ENCODE results near the gene UBXN7. TPM values are rescaled to one million over a fixed set of nuclear protein-coding genes. Genes with fewer than 3 reads are reported as not detected.
A peak's percentile ranks its signal among the peaks of the same experiment; 100 is the strongest.
"Not testable (repeated sequence)": the region's sequence is repeated elsewhere in the genome, so short reads cannot be mapped to it uniquely, and the experiment has no call there.

The UBXN7 gene
- total and polyA plus RNA-seq, 4 donors: 5.2 to 45.8 (median 25.3) TPM

DNA sequence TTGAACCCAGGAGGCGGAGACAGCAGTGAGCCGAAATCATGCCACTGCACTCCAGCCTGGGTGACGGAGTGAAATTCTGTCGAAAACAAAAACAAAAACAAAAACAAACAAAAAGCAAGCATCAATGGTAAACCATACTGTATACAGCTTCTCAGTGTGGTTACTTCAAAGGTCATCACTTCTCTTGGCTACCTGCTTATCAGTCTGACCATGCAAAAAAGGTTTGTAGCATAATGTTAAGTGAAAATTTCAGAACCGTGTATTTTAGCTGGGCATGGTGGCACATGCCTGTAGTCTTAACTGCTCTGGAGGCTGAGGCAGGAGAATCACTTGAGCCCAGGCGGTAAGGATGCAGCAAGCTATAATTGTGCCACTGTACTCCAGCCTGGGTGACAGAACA is 4.2 kb downstream of the UBXN7 start:
- Histone ChIP-seq H3K9ac (ENCODE audit: insufficient read depth in 1 of 2, low read length in 2 of 2) (no peak overlapping the region), H3K27ac (ENCODE audit: low read depth in 1 of 2, low read length in 1 of 2) (no peak overlapping the region), H3K36me3 (ENCODE audit: control insufficient read depth in 4 of 4, insufficient read depth in 4 of 4, low read length in 4 of 4) (peaks cover 0 to 8% (median 3%) of the 10 kb centered on the region in 4 donors), H3K27me3 (ENCODE audit: control insufficient read depth in 3 of 3, insufficient read depth in 3 of 3, low read length in 2 of 3) (no peaks in the 10 kb centered on the region), H3K9me3 (ENCODE audit: control insufficient read depth in 4 of 4, insufficient read depth in 3 of 4, low read length in 3 of 4) (no peaks in the 10 kb centered on the region), H3K4me3 (no peak overlapping the region), H3K4me1 (ENCODE audit: control insufficient read depth in 5 of 5, insufficient read depth in 5 of 5, low read length in 5 of 5) (peaks cover 0 to 16% (median 7%) of the 10 kb centered on the region in 5 donors)
- TF ChIP-seq, protein P1, sequence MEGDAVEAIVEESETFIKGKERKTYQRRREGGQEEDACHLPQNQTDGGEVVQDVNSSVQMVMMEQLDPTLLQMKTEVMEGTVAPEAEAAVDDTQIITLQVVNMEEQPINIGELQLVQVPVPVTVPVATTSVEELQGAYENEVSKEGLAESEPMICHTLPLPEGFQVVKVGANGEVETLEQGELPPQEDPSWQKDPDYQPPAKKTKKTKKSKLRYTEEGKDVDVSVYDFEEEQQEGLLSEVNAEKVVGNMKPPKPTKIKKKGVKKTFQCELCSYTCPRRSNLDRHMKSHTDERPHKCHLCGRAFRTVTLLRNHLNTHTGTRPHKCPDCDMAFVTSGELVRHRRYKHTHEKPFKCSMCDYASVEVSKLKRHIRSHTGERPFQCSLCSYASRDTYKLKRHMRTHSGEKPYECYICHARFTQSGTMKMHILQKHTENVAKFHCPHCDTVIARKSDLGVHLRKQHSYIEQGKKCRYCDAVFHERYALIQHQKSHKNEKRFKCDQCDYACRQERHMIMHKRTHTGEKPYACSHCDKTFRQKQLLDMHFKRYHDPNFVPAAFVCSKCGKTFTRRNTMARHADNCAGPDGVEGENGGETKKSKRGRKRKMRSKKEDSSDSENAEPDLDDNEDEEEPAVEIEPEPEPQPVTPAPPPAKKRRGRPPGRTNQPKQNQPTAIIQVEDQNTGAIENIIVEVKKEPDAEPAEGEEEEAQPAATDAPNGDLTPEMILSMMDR (IDR thresholded peaks at IDR 0.05; ENCODE audit: control extremely low read depth, extremely low read depth): no peak
- 90 to 94% methylated on average over 6 of the region's 6 CpGs for WGBS, 2 donors
- ATAC-seq (ENCODE audit: insufficient read depth, low FRiP score) (no peak), DNase-seq (no peak)

DNA sequence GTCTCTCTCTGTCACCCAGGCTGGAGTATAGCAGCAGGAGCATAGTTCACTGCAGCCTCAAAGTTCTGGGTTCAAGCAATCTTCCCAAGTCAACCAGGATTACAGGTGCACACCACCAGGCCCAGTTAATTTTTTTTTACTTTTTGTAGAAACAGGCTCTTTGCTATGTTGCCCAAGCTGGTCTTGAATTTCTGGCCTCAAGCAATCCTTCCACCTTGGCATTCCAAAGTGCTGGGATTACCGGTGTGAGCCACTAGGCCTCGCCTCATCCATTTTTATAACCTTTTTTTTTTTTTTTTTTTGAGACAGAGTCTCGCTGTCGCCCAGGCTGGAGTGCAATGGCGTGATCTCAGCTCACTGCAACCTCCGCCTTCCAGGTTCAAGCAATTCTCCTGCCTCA is 7.8 kb downstream of the UBXN7 start:
- not testable (repeated sequence) for ATAC-seq (ENCODE audit: insufficient read depth, low FRiP score); H3K4me3 ChIP-seq; H3K27ac ChIP-seq (ENCODE audit: low read depth in 1 of 2, low read length in 1 of 2); DNase-seq; H3K27me3 ChIP-seq (ENCODE audit: control insufficient read depth in 3 of 3, insufficient read depth in 3 of 3, low read length in 2 of 3); H3K9me3 ChIP-seq (ENCODE audit: control insufficient read depth in 4 of 4, insufficient read depth in 3 of 4, low read length in 3 of 4); H3K36me3 ChIP-seq (ENCODE audit: control insufficient read depth in 4 of 4, insufficient read depth in 4 of 4, low read length in 4 of 4); H3K9ac ChIP-seq (ENCODE audit: insufficient read depth in 1 of 2, low read length in 2 of 2)
- WGBS, 2 donors: 95 to 98% methylated on average over 3 to 6 of the region's 6 CpGs
- peaks cover 0 to 23% (median 7%) of the 10 kb centered on the region in 5 donors for H3K4me1 ChIP-seq (ENCODE audit: control insufficient read depth in 5 of 5, insufficient read depth in 5 of 5, low read length in 5 of 5)

DNA sequence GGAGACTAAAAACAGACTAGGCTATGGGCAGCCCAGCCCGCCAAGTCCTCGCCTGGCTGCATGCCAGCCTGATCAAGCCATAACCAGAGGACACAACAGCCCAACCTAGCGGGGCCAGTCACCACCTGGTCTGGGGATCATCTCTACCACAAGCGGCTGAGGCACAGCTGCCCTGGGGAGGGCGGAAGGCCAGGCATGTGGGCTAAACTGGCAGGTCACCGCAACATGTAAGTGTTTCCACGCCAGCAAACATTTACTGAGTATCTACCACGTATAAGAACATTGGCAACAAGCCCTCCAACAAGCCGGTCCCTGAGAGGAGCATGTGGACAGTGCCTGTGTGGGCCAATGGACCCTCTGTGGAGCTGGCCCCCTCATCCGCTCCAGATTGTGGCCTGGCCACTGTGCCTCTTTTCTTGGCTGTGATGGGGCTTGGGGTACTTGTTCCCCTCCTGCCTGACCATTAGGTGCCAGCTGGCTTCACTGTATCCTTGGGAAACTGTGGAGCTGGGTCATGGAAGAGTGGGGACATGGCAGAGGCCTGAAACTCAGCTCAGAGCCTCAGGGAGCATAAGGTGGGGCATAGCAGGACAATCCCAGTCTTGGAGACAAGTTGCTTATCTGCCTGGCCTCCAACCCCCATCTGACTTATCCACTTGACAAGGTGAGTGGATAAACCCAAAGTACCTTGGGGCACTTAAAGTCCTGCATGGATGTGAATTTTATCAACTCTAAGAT is 9.0 kb downstream of the UBXN7 start:
- H3K4me3 ChIP-seq: no peak overlapping the region
- no peak overlapping the region for H3K9ac ChIP-seq (ENCODE audit: insufficient read depth in 1 of 2, low read length in 2 of 2)
- ATAC-seq (ENCODE audit: insufficient read depth, low FRiP score) (no peak), DNase-seq (peak; percentile 36 to 47 (median 44))
- H3K4me1 ChIP-seq (ENCODE audit: control insufficient read depth in 5 of 5, insufficient read depth in 5 of 5, low read length in 5 of 5): peaks cover 0 to 33% (median 10%) of the 10 kb centered on the region in 5 donors
- no peaks in the 10 kb centered on the region for H3K27me3 ChIP-seq (ENCODE audit: control insufficient read depth in 3 of 3, insufficient read depth in 3 of 3, low read length in 2 of 3)
- H3K9me3 ChIP-seq (ENCODE audit: control insufficient read depth in 4 of 4, insufficient read depth in 3 of 4, low read length in 3 of 4): peaks cover 0 to 2% (median 0%) of the 10 kb centered on the region in 4 donors
- peak overlapping the region in 1 of 2 donors; percentile 65 for H3K27ac ChIP-seq (ENCODE audit: low read depth in 1 of 2, low read length in 1 of 2)
- TF ChIP-seq, protein P1 (IDR thresholded peaks at IDR 0.05; ENCODE audit: control extremely low read depth, extremely low read depth): no peak
- H3K36me3 ChIP-seq (ENCODE audit: control insufficient read depth in 4 of 4, insufficient read depth in 4 of 4, low read length in 4 of 4): peaks cover 0 to 8% (median 3%) of the 10 kb centered on the region in 4 donors
- WGBS, 2 donors: 67 to 77% methylated on average over 10 of the region's 10 CpGs

DNA sequence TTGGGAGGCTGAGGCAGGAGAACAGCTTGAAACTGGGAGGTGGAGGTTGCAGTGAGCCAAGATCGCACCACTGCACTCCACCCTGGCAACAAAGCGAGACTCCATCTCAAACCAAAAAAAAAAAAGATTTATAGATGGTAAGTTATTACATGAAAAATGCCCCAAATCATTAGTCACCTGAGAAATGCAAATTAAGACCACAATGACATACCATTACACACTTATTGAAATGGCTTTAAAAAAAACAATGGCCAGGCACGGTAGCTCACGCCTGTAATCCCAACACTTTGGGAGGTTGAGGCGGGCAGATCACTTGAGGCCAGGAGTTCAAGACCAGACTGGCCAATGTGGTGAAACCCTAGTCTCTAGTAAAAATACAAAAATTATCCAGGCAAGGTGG is 10.6 kb downstream of the UBXN7 start:
- not testable (repeated sequence) for H3K27me3 ChIP-seq (ENCODE audit: control insufficient read depth in 3 of 3, insufficient read depth in 3 of 3, low read length in 2 of 3); H3K4me3 ChIP-seq; DNase-seq; H3K36me3 ChIP-seq (ENCODE audit: control insufficient read depth in 4 of 4, insufficient read depth in 4 of 4, low read length in 4 of 4); H3K27ac ChIP-seq (ENCODE audit: low read depth in 1 of 2, low read length in 1 of 2); ATAC-seq (ENCODE audit: insufficient read depth, low FRiP score); H3K9me3 ChIP-seq (ENCODE audit: control insufficient read depth in 4 of 4, insufficient read depth in 3 of 4, low read length in 3 of 4); H3K9ac ChIP-seq (ENCODE audit: insufficient read depth in 1 of 2, low read length in 2 of 2)
- peaks cover 0 to 33% (median 10%) of the 10 kb centered on the region in 5 donors for H3K4me1 ChIP-seq (ENCODE audit: control insufficient read depth in 5 of 5, insufficient read depth in 5 of 5, low read length in 5 of 5)
- 91 to 97% methylated on average over 5 of the region's 5 CpGs for WGBS, 2 donors
